OCI-LY1 (cell line): ENCODE results near the gene SLC2A9.

Experiments
- H2AFZ ChIP-seq: fragments of 200-600 bp; sonication (generic), shearing (Covaris generic); 2 replicates; pipeline ENCODE4 v1.6.0; 2014; ENCODE audit warnings: antibody characterized with exemption, mild to moderate bottlenecking, low read length
- H3F3A ChIP-seq: fragments of 200-600 bp; sonication (generic), shearing (Covaris generic); 2 replicates; pipeline ENCODE4 v1.6.0; 2014; ENCODE audit warnings: mild to moderate bottlenecking, antibody characterized with exemption, low read length, moderate library complexity; ENCODE audit not compliant: insufficient read depth
- H3K27ac ChIP-seq: fragments of 200-600 bp; sonication (generic); 2 replicates; pipeline ENCODE4 v1.5.1; 2014; ENCODE audit warnings: low read length, mixed run types, mild to moderate bottlenecking, low read depth; ENCODE audit not compliant: poor library complexity, severe bottlenecking
- H3K27me3 ChIP-seq: fragments of 200-600 bp; sonication (generic); 2 replicates; pipeline ENCODE4 v1.6.0; 2014; ENCODE audit warnings: antibody characterized with exemption, mild to moderate bottlenecking, low read length, moderate library complexity; ENCODE audit not compliant: insufficient read depth
- H3K36me3 ChIP-seq: fragments of 200-600 bp; sonication (generic); 2 replicates; pipeline ENCODE4 v1.6.1; 2014; ENCODE audit warnings: mild to moderate bottlenecking, antibody characterized with exemption, low read length, moderate library complexity, mixed read lengths; ENCODE audit not compliant: insufficient read depth
- H3K4me1 ChIP-seq: fragments of 200-600 bp; sonication (generic); 2 replicates; pipeline ENCODE4 v1.5.1; 2014; ENCODE audit warnings: mild to moderate bottlenecking, low read length, moderate library complexity; ENCODE audit not compliant: insufficient read depth, severe bottlenecking
- H3K4me2 ChIP-seq: fragments of 200-600 bp; sonication (generic), shearing (Covaris generic); 2 replicates; pipeline ENCODE4 v1.6.1; 2014; ENCODE audit warnings: low read length
- H3K4me3 ChIP-seq: fragments of 200-600 bp; sonication (generic); 2 replicates; pipeline ENCODE4 v1.5.1; 2014; ENCODE audit warnings: low read length, low read depth, mild to moderate bottlenecking, mixed read lengths; ENCODE audit not compliant: poor library complexity, severe bottlenecking
- H3K79me2 ChIP-seq: fragments of 200-600 bp; shearing (Covaris generic); 2 replicates; pipeline ENCODE4 v1.6.1; 2016; ENCODE audit warnings: mixed run types, low read length, mixed read lengths; ENCODE audit not compliant: insufficient read depth
- H3K9ac ChIP-seq: fragments of 200-600 bp; sonication (generic), shearing (Covaris generic); 2 replicates; pipeline ENCODE4 v1.6.1; 2014; ENCODE audit warnings: mild to moderate bottlenecking, low read length, mixed read lengths
- H3K9me2 ChIP-seq: fragments of 200-600 bp; sonication (generic), shearing (Covaris generic); 2 replicates; pipeline ENCODE4 v1.6.1; 2014; ENCODE audit warnings: low read depth, mild to moderate bottlenecking, low read length, mixed read lengths
- H3K9me3 ChIP-seq: fragments of 200-600 bp; shearing (Covaris generic); 2 replicates; pipeline ENCODE4 v1.6.1; 2014; ENCODE audit warnings: low read length, mixed read lengths
- H4K20me1 ChIP-seq: fragments of 200-600 bp; sonication (generic), shearing (Covaris generic); 2 replicates; pipeline ENCODE4 v1.6.0; 2016; ENCODE audit warnings: mild to moderate bottlenecking, low read length; ENCODE audit not compliant: insufficient read depth
- EZH2 ChIP-seq: fragments of 200-600 bp; sonication (generic), shearing (Covaris generic); IDR thresholded peaks from 2 replicates; pipeline ENCODE4 v1.8.0; 2017; ENCODE audit warnings: borderline replicate concordance, mixed run types, mild to moderate bottlenecking, antibody characterized with exemption, low read length, moderate library complexity, mixed read lengths
- TF ChIP-seq, protein P1 (sequence below): fragments of 200-600 bp; sonication (generic), shearing (Covaris generic); IDR thresholded peaks from 2 replicates; pipeline ENCODE4 v1.5.1; 2017; ENCODE audit warnings: mild to moderate bottlenecking, antibody characterized with exemption, low read length, moderate library complexity, mixed read lengths

Gene SLC2A9

GRCh38 chr4:10036807-10037342 lies 15.6 kb upstream of the SLC2A9 start:
- Histone ChIP-seq H3K9me3 (no peaks in the 10 kb centered on the region), H3K9ac (no peak overlapping the region), H3K79me2 (no peaks in the 10 kb centered on the region), H3K9me2 (no peaks in the 10 kb centered on the region), H3K27me3 (no peaks in the 10 kb centered on the region), H3K4me2 (no peak overlapping the region), H3F3A (no peaks in the 10 kb centered on the region), H3K36me3 (no peaks in the 10 kb centered on the region), H3K4me3 (no peak overlapping the region), H4K20me1 (no peaks in the 10 kb centered on the region), H3K4me1 (no peaks in the 10 kb centered on the region), H3K27ac (no peak overlapping the region), H2AFZ (no peak overlapping the region)
- TF ChIP-seq, protein P1, sequence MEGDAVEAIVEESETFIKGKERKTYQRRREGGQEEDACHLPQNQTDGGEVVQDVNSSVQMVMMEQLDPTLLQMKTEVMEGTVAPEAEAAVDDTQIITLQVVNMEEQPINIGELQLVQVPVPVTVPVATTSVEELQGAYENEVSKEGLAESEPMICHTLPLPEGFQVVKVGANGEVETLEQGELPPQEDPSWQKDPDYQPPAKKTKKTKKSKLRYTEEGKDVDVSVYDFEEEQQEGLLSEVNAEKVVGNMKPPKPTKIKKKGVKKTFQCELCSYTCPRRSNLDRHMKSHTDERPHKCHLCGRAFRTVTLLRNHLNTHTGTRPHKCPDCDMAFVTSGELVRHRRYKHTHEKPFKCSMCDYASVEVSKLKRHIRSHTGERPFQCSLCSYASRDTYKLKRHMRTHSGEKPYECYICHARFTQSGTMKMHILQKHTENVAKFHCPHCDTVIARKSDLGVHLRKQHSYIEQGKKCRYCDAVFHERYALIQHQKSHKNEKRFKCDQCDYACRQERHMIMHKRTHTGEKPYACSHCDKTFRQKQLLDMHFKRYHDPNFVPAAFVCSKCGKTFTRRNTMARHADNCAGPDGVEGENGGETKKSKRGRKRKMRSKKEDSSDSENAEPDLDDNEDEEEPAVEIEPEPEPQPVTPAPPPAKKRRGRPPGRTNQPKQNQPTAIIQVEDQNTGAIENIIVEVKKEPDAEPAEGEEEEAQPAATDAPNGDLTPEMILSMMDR: no peak
- TF ChIP-seq EZH2: no peak

DNA sequence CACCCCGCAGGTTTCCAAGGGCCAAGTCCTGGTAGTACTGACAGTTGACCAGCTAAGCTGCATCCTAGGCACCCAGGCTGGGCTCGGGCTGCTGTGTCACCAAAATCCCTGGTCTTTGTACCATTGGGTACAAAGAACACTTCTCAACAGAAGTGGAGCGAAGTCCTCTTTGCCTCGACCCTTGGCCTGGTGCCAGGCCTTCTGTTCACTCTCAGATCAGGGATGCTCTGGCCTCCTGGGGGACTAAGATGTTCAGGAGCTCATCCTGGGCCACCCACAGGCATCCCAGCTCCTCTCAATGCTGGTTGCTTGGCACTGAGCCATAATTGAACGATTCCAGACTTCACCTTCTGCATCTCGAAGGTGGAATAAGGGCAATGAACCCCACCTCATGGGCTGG lies 13.8 kb upstream of the SLC2A9 start:
- TF ChIP-seq EZH2: no peak
- TF ChIP-seq, protein P1: no peak
- Histone ChIP-seq H3K36me3 (no peaks in the 10 kb centered on the region), H3K9ac (no peak overlapping the region), H4K20me1 (no peaks in the 10 kb centered on the region), H3F3A (no peaks in the 10 kb centered on the region), H3K4me1 (no peaks in the 10 kb centered on the region), H3K9me3 (no peaks in the 10 kb centered on the region), H3K27me3 (no peaks in the 10 kb centered on the region), H3K4me3 (no peak overlapping the region), H3K79me2 (no peaks in the 10 kb centered on the region), H3K9me2 (no peaks in the 10 kb centered on the region), H3K27ac (no peak overlapping the region), H2AFZ (no peak overlapping the region), H3K4me2 (no peak overlapping the region)

- H3F3A ChIP-seq: no peaks in the 10 kb centered on the region
- H3K36me3 ChIP-seq: no peaks in the 10 kb centered on the region
- H3K9me2 ChIP-seq: no peaks in the 10 kb centered on the region
- H4K20me1 ChIP-seq: no peaks in the 10 kb centered on the region
- H3K9me3 ChIP-seq: no peaks in the 10 kb centered on the region
- TF ChIP-seq, protein P1: no peak
- no peak for TF ChIP-seq EZH2
- no peak overlapping the region for H3K27ac ChIP-seq
- no peaks in the 10 kb centered on the region for H3K79me2 ChIP-seq
- no peak overlapping the region for H3K9ac ChIP-seq
- no peak overlapping the region for H3K4me3 ChIP-seq
- no peaks in the 10 kb centered on the region for H3K4me1 ChIP-seq
- no peaks in the 10 kb centered on the region for H3K27me3 ChIP-seq
- H3K4me2 ChIP-seq: no peak overlapping the region
- H2AFZ ChIP-seq: no peak overlapping the region
Observed at GRCh38 chr4:10034612-10035104, 13.4 kb upstream of the SLC2A9 start.
